GM12891 (cell line): ENCODE results near the gene PAN3. TPM values are rescaled to one million over a fixed set of nuclear protein-coding genes. Genes with fewer than 3 reads are reported as not detected.
A peak's percentile ranks its signal among the peaks of the same experiment; 100 is the strongest.
"Not testable (repeated sequence)": the region's sequence is repeated elsewhere in the genome, so short reads cannot be mapped to it uniquely, and the experiment has no call there.

Source experiments
- DNase-seq: peaks from one replicate; pipeline ENCODE4 v3.0.0; 2011; ENCODE audit warnings: low spot score; ENCODE audit not compliant: insufficient read length
- FAIRE-seq: peaks from 2 replicates; lab custom pipeline; 2011; peaks lifted over from hg19 to GRCh38; lab: Jason Lieb, UNC
- PAX5 ChIP-seq: IDR thresholded peaks from 2 replicates; pipeline ENCODE4 v1.6.1; 2011; ENCODE audit warnings: low read length, moderate library complexity, mild to moderate bottlenecking; ENCODE audit not compliant: insufficient read depth, severe bottlenecking
- POLR2A ChIP-seq: IDR thresholded peaks from 2 replicates; pipeline ENCODE4 v1.6.1; 2011; ENCODE audit warnings: low read depth, low read length, control low read depth
- POLR2AphosphoS5 ChIP-seq: IDR thresholded peaks from 2 replicates; pipeline ENCODE4 v1.6.1; 2011; ENCODE audit warnings: low read depth, low read length, control low read depth
- POU2F2 ChIP-seq: IDR thresholded peaks from 2 replicates; pipeline ENCODE4 v1.6.1; 2011; ENCODE audit warnings: low read depth, mild to moderate bottlenecking, control low read depth, low read length, moderate library complexity
- SPI1 ChIP-seq: IDR thresholded peaks from 2 replicates; pipeline ENCODE4 v1.6.1; 2011; ENCODE audit warnings: low read depth, low read length, control low read depth
- TAF1 ChIP-seq: IDR thresholded peaks from 2 replicates; pipeline ENCODE4 v1.6.1; 2011; ENCODE audit warnings: low read depth, low read length, control low read depth
- polyA plus RNA-seq: library from polyadenylated mRNA; unstranded; fragments of >200 nt; gene quantifications from one replicate; pipeline ENCODE4 v1.2.1, GENCODE V29; 2012; ENCODE audit warnings: low read depth, missing spikeins, inconsistent platforms; ENCODE audit not compliant: missing spikeins

PAN3 gene
- 9.5 TPM for polyA plus RNA-seq

- DNase-seq (peak; percentile 69), FAIRE-seq (peak; percentile 95)
- TF ChIP-seq POU2F2 (peak; percentile 36; the same call in 1 of the 2 replicates), POLR2AphosphoS5 (peak; percentile 87), PAX5 (no peak), POLR2A (peak; percentile 89), TAF1 (peak; percentile 59; the same call in 1 of the 2 replicates), SPI1 (no peak)
Observed at GRCh38 chr13:28138012-28138755, at the start of gene PAN3. PAN3 (plus strand) TSS chr13:28138545; CDS start chr13:28138658, 113 bp downstream.

- no peak for TF ChIP-seq POU2F2
- no peak for TF ChIP-seq POLR2AphosphoS5
- no peak for TF ChIP-seq TAF1
- no peak for TF ChIP-seq SPI1
- TF ChIP-seq PAX5, result no peak
- TF ChIP-seq POLR2A, result no peak
- FAIRE-seq, result no peak
- DNase-seq, result no peak
Observed at GRCh38 chr13:28089065-28089464, 49.3 kb upstream of the PAN3 start.

GRCh38 chr13:28092431-28092830 is 45.9 kb upstream of the PAN3 start:
- TF ChIP-seq POU2F2, result no peak
- no peak for TF ChIP-seq POLR2AphosphoS5
- no peak for TF ChIP-seq PAX5
- no peak for TF ChIP-seq TAF1
- TF ChIP-seq POLR2A, result no peak
- TF ChIP-seq SPI1, result no peak
- FAIRE-seq (no peak), DNase-seq (no peak)

GRCh38 chr13:28093881-28094280 is 44.5 kb upstream of the PAN3 start:
- TF ChIP-seq SPI1, result no peak
- FAIRE-seq (no peak), DNase-seq (no peak)

GRCh38 chr13:28094306-28094705 is 44.0 kb upstream of the PAN3 start:
- no peak for FAIRE-seq
- no peak for DNase-seq
- TF ChIP-seq PAX5, result no peak
- TF ChIP-seq TAF1, result no peak
- TF ChIP-seq POLR2AphosphoS5, result no peak
- no peak for TF ChIP-seq SPI1
- TF ChIP-seq POU2F2, result no peak
- no peak for TF ChIP-seq POLR2A

GRCh38 chr13:28097503-28097902 is 40.8 kb upstream of the PAN3 start:
- FAIRE-seq (no peak), DNase-seq (no peak)
- TF ChIP-seq POLR2A, result no peak
- TF ChIP-seq POU2F2, result no peak
- TF ChIP-seq POLR2AphosphoS5, result no peak
- TF ChIP-seq SPI1, result no peak
- TF ChIP-seq TAF1, result no peak
- no peak for TF ChIP-seq PAX5

GRCh38 chr13:28099396-28100149 is 38.8 kb upstream of the PAN3 start:
- FAIRE-seq (no peak), DNase-seq (no peak)
- TF ChIP-seq PAX5 (no peak), POLR2A (no peak), SPI1 (no peak), POLR2AphosphoS5 (no peak), POU2F2 (no peak), TAF1 (no peak)

GRCh38 chr13:28100150-28101121 is 37.9 kb upstream of the PAN3 start, which contains the start of gene FLT3:
FLT3 (minus strand) TSS chr13:28100576; CDS start chr13:28100510, 66 bp downstream.
- DNase-seq (peak; percentile 56), FAIRE-seq (peak; percentile 63)
- no peak for TF ChIP-seq PAX5
- no peak for TF ChIP-seq TAF1
- TF ChIP-seq POLR2A, result no peak
- no peak for TF ChIP-seq POU2F2
- no peak for TF ChIP-seq SPI1
- TF ChIP-seq POLR2AphosphoS5, result no peak

- not testable (repeated sequence) for DNase-seq, FAIRE-seq
Observed at GRCh38 chr13:28101886-28102285, 36.5 kb upstream of the PAN3 start.
